Stimulated activated CD4-positive, alpha-beta T cell treated with anti-CD3 and anti-CD28 coated beads, Interleukin-2, amount 100 ng/mL, for 4 hours (primary cell): ENCODE results near the gene ISM1.

ENCODE experiments used
- DNase-seq: peaks from one replicate; pipeline ENCODE4 v3.0.0-alpha.2; 2020; ENCODE audit warnings: low read depth

The ISM1 gene

GRCh38 chr20:13313201-13313600 lies 92.1 kb downstream of the ISM1 start:
- DNase-seq = no peak

GRCh38 chr20:13317439-13317838 lies 96.4 kb downstream of the ISM1 start:
- no peak for DNase-seq

DNA sequence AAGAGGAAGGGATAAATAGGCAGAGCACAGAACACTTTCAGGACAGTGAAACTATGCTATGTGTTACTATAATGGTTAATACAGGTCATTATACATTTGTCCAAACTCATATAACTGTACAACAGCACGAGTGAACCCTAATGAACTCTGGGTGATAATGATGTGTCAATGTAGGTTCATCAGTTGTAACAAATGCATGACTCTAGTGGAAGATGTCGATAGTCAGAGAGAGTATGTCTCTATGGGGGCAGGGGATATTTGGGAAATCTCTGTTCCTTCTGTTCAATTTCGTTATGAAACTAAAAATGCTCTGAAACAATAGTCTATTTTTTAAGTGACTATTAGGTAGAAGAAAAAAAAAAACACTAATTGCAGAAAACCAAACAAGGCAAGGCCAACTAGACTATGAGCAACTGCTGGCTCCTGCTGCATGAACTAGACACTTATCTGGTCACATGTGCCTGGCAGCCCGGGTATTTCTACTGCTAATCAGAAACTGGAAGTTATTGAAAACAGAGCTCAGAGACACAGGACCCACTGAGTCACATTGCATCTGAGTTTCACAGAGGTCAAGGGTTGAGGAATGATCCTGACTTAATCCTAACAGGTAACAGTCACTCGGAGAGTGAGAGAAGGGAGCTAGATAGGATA lies 97.9 kb downstream of the ISM1 start:
- DNase-seq = no peak

- DNase-seq = no peak
These were observed 99.6 kb downstream of the ISM1 start for GRCh38 chr20:13320702-13321101.

DNA sequence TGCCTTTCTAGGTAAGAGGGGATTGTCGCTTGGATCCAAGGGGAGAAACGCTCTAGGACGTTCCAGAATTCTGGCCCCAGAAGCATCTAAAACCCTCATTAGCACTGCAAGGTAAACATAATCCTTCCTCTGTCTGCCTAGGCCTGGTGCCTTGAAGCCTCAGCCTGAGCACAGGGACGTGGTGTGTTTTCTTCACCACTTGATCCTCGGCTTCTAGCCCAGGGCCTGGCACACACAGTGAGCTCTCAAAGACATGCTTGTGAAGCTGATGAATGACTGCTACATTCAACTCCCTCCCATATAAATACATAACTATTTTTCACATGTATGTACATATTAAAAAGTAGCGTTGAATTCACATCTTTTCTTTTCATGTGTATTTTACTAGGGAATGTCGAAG lies 100.3 kb downstream of the ISM1 start:
- no peak for DNase-seq

- no peak for DNase-seq
These were observed 101.1 kb downstream of the ISM1 start for GRCh38 chr20:13322198-13322597.

GRCh38 chr20:13322621-13323020 lies 101.5 kb downstream of the ISM1 start:
- DNase-seq = no peak

DNA sequence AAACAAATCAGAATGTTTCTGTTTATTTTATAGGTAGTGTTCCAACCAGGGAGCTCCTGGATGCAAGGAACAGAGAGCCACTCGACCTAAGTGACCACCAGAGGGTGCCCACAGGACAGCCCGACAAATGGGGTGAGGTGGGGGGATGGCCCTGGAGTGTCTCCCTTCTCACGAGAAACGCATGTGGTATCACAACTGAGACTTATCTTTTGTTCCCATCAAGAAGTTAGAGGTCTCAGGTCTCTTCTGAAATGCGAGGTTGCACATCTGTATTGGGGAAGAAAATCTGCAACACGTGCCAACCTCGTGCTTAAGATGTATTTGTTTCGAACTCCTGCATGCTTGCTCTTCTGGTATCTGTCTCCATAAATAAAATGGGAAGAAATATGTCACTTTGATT lies 104.0 kb downstream of the ISM1 start:
- no peak for DNase-seq

- DNase-seq = no peak
These were observed 104.8 kb downstream of the ISM1 start for GRCh38 chr20:13325796-13326340.

GRCh38 chr20:13331536-13331935 lies 110.5 kb downstream of the ISM1 start:
- DNase-seq = no peak

- DNase-seq = no peak
These were observed 112.0 kb downstream of the ISM1 start for GRCh38 chr20:13333036-13333435.

- no peak for DNase-seq
These were observed 112.7 kb downstream of the ISM1 start for GRCh38 chr20:13333793-13334192.

DNA sequence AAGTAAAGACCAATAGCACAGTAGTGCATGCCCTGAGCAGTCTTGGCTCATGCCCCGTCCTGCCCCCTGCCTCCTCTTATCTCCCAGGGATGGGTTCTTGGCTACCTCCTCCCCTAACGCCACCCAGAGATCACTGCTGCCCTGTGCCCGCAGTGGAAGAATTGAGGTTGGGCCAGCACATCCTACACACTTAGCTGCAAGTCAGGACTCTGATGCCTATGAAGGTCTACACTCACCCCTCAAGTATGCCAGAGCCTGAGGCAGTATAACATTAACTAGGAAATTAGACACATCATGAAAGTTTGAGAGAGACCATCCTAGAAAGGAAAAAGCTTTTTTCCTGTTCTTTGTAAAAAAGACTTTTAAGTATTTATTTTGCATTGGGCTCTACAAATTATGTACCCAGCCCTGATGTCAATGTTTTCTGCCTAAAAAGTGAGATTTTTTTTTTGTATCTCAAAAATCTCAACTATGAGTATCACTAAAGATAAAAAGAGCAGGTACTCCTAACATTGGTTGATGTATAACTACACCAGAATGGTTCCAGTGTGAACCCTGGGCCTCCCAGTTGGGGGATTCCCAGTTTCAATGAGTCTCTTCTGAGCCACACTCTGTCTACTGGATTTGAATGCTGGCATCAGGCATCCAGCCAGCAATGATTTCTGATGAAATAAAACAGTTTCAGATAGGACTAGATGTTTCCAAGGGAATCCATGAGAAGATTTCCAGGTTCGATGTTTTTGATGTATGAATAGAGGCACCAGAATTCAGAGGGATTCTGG lies 115.4 kb downstream of the ISM1 start:
- no peak for DNase-seq

- DNase-seq = no peak
These were observed 116.2 kb downstream of the ISM1 start for GRCh38 chr20:13337090-13337784.

DNA sequence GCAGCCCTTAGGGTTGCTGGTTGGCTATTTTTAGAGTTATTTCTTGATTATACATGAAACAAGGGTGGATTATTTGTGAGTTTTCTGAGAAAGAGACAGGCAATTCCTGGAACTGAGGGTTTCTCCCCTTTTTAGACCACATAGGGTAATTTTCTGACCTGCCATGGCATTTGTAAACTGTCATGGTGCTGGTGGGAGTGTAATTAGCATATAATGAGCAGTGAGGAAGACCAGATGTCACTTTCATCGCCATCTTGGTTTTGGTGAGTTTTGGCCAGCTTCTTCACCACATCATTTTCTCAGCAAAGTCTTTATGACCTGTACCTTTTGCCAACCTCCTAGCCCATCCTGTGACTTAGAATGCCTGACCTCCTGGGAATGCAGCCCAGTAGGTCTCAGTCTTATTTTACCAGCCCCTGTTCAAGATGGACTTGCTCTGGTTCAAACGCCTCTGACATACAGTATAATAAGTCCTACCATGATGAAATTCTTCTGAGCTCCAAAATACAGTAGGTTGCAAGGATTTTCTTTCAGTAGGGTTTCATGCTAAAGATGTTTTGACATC lies 117.1 kb downstream of the ISM1 start:
- no peak for DNase-seq

DNA sequence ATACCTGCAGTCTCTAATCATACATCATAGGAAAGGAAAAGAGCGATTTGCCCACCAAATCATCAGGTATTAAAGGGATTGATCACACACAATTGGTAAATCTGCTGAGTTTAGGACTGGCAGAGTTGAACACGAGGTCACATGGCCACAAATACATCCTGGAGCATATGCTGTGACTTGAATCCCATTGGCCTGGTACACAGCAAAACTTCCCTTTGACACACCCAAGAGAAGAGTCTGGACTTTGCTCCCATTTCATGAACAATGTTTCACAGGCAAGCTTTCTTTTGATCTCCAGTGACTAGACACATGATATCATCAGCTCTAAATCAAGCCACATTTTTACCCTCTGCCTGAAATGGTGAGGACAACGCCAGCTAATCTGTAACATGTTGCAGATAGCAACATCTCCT lies 117.9 kb downstream of the ISM1 start:
- no peak for DNase-seq

DNA sequence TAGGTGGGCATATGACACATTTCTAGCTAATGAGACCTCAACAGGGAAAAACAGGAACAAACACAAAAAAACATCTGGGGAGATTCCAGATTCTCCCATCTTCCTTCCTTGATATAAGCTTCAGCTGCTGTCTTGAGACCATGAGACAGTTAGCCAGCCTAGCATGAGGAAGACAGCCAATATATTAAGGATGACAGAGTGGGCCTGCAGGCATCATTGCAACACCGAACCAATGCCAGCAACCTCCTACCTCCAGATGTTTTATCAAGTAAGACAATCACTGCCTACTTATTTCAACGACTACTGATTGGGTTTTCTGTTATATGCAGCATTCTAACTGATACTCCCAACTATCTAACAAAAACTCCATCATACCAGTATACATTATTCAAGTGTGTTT lies 119.0 kb downstream of the ISM1 start:
- no peak for DNase-seq

DNA sequence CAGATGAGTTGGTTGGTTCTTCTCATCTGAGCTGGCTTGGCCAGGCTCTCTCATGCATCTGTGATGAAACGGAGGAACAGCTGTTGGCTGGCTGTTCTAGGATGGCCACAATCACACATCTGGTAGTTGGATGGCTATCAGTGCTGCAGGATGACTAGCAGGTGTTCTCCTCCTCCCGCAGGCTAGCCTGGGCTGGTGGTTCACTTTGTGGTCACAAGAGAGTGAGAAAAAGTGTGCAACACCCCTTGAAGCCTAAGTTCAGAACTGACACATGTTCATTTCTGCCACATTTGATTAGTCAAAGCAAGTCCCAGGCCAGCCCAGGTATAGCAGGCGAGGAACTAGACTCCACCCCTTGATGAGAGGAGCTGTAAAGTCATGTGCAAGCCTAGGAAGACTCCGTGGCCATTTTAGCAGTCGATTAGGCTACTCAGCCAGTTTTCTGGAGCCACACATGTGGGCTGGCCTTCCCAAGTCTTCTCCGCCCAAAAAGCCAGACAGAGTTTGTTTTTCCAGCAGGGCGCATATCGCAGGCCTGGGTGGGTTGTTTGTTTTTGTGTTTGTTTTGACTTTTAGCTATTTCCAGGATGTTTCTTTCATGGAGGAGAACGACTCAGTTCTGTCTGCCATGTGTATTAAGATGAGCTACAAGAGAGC lies 120.8 kb downstream of the ISM1 start:
- no peak for DNase-seq

DNA sequence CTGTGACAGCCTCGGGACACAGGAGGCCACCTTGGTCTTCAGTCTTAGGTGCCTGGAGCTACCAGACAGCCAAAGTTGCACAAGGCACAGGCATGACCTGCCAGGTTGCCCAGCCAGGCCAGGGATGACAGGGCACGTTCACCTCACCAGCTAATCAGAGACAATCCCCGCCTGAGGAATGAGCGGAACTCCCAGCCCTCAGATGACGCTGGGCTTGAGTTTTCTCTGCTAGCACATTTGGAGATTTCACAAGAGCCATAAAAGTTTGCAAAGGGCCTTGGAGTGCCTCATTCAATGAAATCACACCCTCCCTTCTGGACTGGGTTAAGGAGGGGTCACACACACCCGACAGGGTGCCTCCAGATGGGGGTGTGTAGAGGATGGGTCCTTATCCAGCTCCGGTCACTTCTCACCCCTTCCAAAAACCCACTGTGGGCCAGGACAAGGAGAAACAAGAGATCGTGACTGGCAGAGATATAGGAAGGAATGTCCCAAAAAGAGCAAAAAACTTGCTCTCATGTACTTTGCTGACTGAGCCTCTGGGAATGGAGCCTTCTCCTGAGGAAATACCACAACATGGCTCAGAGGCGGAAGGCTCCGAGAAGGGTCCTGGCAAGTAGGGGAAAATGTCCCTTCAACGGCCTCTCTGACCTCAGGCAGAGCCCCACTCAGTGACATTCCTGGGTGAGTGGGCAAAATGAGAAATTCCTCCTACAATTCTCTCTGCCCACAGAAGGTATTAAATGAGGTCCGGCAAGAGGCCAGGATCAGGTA lies 121.6 kb downstream of the ISM1 start:
- no peak for DNase-seq

- DNase-seq = no peak
These were observed 123.6 kb downstream of the ISM1 start for GRCh38 chr20:13344671-13345070.
